ENCODE results near the gene ZNF407.
"Not testable (repeated sequence)": the region's sequence is repeated elsewhere in the genome, so short reads cannot be mapped to it uniquely, and the experiment has no call there.

The ZNF407 gene

DNA sequence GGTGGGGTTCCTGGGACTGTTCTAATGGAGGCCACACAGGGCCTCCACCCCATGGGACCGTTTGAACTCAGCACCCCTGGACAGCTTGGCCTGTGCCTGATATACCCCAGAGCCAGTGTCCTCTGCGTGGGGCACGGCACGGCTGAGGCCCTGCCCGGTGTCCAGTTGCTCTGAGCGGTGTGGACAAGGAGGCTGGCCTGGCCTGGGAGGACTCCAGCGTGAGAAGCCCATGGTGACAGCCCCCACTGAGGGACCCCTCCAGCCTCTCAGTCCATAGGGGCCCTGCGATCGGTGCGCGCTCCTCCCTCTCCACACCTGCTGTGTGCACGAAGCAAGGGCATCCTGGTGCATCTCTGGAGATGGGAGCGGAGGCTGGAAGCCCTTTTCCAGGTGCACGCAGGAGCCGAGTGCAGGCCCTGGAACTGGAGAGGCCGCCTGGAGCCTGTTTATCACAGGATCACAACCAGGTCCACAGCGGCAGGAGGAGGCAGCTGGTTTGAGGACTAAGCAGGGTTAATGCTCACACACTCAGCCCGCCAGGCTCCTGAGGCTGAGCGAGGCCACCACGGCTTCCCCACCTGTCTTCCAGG lies 491.0 kb downstream of the ZNF407 start:
- no peak for DNase-seq (ENCODE audit: low read depth in 2 of 3, low spot score in 2 of 3)

DNA sequence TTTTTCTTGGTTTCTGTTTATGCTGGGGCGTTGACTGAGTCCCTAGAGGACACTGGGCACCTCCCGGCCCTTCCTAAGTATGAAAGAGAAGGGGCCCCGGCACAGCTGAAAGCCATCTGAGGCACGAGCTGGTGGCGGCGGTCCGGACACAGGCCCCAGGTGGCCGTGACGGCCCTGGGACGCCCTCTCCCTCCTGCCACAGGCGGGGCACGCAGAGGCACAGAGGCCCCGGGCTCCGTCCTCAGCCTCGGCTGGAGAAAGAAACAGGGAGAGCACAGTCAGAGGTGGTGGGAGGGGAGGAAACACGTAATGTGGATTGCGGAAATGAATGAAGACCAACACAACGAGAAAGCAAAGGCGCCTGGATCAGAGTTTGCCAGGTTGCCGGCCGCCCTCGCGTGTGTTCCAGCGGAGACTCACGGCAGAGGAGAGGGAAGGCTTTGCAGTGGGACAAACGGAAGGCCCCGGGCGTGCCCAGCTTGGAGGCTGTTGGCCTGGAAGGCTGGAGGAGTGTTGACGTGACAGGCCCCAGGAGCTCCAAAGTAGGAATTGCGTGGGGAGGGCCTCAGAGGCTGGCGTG lies 492.2 kb downstream of the ZNF407 start:
- DNase-seq (ENCODE audit: low read depth in 2 of 3, low spot score in 2 of 3) = no peak

DNA sequence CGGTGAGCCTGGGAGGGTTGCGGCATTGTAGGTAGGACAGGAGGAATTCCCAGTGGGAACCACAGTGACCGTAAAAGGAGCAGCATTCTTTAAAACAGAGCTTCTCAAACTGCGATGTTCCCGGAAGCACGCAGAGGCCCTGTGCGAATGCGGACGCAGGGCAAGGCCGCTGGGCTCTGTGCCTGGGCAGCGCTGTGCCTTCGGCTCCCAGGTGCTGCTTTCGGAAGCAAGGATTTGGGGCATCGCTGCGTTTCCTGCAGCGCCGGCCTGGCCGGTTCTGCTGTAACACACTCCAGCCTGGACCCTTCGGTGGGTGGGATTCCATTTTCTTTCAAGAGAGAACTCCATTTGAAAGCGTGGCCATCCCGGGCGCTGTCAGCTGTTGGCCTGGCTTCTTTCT lies 492.7 kb downstream of the ZNF407 start:
- no peak for DNase-seq (ENCODE audit: low read depth in 2 of 3, low spot score in 2 of 3)

DNA sequence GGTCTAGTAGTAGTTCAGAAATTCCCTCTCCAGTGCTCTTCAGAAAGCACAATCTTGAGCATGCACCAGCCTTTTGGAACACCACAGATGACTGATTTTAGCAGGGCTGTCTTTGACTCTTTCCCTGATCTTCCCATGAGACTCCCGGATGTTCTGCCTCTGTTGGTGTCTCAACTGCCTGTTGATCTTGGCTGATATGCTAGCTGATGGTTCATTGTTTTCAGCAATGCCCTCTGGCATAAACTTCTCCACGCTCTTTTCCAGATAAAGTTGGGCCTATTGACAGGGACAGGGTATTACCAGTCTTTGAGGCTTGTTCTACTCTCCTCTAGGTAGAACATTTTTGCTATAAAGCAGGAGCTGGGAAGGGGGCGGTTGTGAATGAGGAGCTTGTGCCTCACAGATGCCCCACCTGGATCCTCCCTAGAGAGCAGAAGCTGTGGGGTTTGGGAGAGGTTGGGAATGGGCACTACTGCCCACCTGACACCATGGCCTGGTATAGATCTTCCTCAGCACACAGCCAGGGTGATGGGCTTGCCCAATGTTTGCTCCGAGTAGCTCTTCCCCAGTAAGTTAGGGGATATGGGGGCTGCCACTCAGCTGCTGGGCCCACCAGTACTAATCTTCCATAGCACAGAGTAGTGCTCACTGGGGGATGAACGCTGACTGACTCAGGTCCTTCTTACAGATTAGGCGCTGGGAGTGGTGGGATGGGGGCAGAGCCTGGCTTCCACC lies 500.0 kb downstream of the ZNF407 start:
- DNase-seq (ENCODE audit: low read depth in 2 of 3, low spot score in 2 of 3) = no peak

DNA sequence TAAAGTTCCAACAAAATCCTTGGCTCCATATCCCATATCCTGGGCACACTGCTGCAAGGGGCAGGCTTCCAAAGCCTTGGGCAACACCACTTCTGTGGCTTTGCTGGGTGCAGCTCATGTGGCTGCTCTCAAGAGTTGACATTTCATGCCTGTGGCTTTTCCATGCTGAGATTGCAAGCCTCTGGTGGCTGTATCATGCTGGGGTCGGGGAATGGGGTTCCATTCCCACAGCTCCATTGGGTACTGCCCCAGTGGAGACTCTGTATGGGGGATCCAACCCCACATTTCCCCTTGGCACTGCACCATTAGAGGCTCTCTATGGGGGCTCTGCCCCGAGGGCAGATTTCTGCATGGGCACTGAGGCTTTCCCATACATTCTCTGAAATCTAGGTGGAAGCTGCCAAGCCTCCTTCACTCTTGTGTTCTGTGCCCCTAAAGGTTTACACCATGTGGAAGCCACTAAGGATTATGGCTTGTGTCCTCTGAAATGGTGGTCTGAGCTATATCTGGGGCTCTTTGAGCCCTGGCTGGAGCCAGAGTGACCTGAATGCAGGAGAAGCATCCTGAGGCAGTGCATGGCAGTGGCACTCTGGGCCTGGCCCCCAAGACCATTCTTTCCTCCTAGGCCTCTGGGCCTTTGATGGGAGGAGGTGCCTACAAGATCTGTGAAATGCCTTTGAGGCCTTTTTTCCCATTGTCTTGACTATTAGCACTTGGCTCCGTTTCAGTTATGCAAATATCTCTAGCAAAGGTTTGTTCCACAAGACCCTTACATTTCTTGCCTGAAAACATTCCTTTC lies 503.4 kb downstream of the ZNF407 start:
- DNase-seq (ENCODE audit: low read depth in 2 of 3, low spot score in 2 of 3) = no peak

DNA sequence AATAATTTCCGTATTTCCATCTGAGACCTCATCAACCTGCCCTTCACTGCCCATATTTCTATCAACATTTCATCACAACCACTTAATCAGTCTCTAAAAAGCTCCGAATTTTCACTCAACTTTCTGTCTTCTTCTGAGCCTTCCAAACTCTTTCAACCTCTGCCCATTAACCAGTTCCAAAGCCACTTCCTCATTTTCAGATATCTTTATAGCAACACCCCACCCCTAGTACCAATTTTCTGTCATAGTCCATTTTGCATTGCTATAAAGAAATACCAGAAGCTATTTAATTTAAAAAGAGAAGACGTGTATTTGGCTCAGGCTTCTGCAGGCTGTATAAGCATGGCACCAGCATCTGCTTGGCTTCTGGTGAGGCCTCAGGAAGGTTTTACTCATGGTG lies 504.2 kb downstream of the ZNF407 start:
- DNase-seq (ENCODE audit: low read depth in 2 of 3, low spot score in 2 of 3) = no peak

DNA sequence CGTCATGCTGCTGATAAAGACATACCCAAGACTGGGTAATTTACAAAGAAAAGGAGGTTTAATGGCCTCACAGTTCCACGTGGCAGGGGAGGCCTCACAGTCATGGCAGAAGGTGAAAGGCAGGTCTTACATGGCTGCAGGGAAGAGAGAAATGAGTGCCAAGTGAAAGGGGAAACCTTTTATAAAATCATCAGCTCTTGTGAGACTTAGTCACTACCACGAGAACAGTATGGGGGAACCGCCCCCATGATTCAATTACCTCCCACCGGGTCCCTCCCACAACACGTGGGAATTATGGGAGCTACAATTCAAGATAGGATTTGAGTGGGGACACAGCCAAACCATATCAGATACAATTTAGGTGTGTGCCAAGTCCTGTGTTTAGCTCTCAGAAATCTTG lies 506.4 kb downstream of the ZNF407 start:
- not testable (repeated sequence) for DNase-seq (ENCODE audit: low read depth in 2 of 3, low spot score in 2 of 3)

DNA sequence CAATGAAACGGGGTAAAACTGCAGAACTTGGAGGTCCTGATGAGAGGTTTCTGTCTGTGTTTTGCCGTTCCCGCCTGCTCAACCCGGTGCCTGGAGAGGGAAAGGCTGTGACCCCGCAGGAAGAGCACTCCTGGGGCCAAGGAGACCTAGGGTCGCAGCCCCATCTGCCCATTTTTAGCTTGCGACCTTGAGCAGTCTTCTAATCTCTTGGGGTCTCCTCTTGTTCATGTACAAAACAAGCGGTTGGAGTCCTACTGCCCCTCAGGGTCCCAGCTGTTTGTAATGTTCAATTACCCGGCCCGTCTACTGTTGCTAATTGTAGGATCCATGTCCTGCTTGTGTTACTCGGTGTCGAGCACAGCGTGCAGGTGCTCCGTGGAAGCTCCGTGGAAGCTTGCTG lies 506.8 kb downstream of the ZNF407 start:
- no peak for DNase-seq (ENCODE audit: low read depth in 2 of 3, low spot score in 2 of 3)

DNA sequence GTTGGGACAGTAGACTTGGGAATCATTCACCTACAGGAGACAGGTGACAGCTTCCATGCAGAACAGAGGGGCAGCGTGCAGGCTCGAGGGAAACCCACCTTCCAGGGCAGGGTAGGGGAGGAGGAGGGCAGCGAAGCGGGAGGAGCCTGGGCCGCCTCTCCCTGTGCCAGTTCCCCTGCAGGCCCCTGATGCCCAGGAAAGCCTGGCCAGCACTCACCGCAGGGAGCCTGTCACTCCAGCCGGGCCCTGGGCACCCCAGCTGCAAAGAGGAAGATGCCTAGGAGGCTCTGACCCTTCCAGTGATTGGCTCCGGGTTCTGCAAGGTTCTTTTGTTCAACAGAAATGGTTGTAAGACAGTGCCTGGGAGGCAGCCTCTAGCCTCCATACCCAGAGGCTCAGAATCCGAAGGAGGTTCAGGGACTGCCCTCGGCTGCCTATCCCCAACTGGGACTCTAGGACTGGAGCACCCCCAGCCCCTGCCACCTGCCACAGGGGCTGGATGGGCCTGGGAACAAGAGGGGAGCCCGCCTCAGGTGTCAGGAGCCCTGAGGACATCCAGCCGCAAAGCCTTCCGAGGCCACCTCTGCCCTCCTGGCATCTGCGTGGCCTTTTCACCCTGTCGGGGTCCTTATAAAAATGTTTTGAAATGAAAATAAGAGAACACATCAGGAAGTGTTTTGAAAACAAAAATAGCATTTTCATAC lies 508.0 kb downstream of the ZNF407 start:
- no peak for DNase-seq (ENCODE audit: low read depth in 2 of 3, low spot score in 2 of 3)

DNA sequence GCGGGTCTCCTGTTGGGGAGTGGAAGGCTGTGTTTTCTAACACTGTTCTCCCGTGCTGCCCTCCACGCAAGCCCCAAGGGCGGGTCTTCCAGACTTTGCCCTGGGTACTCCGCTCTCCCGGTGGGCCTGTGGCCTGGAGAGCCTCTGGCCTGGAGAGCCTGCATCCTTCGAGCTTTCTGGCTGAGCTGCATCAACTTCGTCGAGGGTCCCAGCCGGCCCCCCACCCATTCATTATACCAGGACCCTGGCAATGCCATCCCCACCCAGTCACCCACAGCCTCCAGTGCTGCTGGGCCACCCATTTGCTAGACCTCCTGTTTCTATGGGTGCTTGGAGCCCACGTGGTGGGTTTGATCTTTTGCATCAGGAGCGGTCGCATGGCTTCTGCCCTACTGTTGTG lies 509.1 kb downstream of the ZNF407 start:
- no peak for DNase-seq (ENCODE audit: low read depth in 2 of 3, low spot score in 2 of 3)

DNA sequence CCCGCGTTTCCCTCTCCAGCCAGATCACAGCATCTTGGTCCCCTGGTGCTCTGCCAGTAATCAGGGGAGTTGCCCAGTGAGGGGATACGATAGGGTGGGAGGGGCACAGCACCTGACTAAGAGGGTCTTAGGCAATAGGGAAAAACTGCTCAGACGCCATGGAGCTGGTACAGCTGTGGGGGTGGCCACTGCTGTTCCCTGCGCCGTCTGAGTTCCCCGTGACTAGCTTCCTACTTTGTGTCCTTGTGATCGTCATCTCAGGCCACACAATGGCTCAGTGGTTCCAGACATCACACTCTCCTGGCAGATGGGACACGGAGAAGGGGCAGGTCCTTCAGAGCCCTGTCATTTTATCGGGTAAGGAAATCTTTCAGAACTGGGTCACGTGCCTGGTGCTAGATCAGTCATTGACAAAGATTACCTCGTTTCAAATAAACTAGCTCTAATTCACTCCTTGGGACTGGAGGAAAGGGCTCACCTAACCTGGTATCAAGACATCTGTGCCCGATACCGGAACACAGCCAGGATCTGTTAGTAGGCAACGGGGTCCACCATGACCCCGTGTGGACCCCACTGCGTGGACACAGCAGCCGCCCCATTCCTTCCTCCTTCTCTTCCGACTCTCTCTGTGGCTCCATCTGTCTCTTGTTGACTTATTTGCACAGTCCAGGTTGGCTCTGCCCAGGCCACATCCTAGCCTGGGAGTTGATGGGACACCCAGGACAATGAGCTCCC lies 509.7 kb downstream of the ZNF407 start:
- DNase-seq (ENCODE audit: low read depth in 2 of 3, low spot score in 2 of 3) = no peak

DNA sequence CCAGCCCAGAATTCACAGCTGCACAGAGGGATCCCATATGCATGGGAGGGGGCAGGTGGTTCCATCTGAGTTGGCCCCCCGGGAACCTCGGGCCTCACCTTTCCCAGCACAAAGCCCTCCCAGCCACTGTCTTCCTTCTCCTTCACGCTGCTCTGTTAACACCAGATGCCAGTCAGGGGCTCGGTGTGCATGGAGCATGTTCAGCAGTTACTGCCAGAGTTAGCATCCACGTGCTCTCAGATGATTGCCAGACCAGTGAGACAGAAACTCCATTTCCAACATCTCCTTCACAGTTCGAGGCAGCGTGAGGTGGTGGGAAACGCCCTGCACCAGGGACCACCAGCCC lies 510.2 kb downstream of the ZNF407 start:
- DNase-seq (ENCODE audit: low read depth in 2 of 3, low spot score in 2 of 3) = no peak

DNA sequence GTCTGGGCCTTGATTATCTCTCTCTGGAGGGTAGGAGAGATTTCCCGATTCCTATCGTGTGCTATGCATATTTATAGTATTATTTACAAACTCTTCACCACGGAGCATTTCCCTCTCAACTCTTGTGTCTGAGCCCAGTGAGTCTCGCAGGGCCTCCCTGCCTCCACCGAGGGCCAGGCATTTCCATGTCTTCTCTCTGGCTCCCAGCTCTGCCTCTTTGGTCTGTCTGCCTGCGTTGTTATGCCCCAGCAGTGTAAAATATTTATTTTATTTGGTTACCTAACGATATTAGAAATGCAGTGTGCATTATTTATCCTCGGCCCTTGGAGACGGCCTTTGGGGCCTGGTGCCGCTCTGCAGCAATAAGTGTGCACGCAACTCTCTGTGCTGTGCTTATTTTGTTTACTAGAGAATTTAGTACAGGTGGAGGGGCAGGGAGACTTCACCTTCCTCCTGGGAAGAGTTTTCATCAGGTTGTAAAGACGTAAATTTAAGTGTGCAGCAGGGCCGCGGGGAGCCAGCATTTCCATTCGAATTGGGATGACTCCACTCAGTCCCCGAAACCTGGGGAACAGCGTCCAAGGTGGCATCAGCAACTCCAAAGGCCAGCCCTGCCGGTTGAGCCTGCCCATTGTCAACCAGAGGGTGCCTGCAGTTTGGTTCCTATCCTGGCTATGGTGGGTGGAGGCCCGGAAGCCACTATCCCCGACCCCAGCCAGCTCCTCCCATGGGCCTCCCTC lies 511.1 kb downstream of the ZNF407 start:
- no peak for DNase-seq (ENCODE audit: low read depth in 2 of 3, low spot score in 2 of 3)

DNA sequence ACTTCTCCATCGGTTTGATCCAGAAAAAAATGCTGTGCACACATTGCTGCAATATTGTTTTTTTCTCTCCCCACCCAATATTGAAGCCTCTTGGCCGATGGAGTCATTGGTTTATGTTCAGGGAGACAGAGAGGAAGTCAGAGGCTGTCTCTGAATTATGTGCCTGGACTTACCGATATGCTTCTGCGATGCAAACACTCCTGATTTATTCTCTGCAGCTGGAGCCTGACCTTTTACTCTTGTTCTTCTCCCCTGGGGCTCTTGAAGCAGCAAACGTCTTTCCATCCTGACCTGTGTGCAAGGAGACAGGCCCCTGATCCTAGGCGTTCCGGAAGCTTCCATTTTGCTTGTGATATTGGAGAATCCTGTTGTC lies 511.6 kb downstream of the ZNF407 start:
- no peak for DNase-seq (ENCODE audit: low read depth in 2 of 3, low spot score in 2 of 3)

DNA sequence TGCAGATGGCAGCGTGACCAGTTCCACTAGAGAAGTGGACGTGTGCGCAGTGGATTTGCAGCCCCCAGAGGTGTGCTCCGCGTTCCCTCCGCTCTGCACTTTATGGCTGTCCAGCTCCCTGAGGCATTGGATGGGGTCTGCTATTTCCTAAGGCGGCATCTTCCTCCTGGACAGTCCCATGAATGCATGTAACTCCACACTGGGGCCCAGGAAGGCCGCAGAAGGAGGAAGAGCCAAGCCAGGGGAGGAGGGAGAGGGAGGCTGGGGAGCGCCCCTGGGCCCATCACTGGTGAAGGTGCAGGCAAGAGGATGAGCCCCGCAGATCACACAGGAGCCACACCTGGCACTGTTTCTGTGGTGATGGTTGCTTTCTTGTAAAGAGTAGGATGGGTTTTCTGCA lies 512.1 kb downstream of the ZNF407 start:
- DNase-seq (ENCODE audit: low read depth in 2 of 3, low spot score in 2 of 3) = no peak

DNA sequence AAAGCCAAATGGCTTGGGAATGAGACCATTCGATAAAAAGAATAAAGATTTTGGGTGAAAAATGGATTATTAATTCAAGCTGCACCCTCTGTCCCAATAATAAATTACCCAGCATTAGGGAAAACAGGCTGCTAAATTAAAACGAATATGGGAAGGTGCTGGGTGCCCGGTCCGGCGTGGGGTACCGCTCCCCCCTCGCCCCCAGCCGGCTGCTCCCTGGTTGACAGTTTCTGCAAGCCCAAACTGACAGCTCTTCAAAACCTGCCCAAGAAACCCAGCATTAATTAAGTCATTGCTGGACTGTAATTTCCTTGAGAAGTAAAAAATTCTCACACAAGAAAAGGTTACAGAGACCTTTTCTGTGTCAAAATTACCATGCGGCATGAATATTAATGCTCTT lies 512.6 kb downstream of the ZNF407 start:
- no peak for DNase-seq (ENCODE audit: low read depth in 2 of 3, low spot score in 2 of 3)

DNA sequence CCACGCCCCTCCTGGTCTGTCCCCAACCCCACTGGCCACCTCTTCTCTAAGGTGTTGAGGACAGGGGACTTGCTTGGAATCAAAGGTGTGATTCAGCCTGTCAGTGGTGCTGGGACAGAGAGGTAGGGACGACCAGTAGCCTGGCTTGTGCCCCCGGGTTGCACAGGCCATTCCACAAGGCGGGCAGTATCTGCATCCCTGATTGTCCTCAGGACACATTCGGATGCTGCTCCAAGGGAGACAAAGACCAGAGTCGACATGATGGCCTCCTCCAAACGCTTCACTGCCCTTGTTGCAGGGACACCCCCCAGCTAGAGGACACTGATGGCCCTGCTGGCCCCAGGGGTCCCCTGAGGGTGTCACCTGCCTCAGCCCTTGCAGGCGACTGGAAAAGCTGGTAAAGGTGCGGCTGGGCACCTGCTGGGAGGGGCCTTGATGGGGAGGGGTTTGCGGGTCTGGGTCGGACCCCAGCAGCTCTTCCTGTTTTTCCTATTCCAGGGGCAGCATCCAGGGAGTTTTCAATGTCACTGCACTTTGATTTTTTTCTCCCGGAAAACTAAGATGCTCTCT lies 513.3 kb downstream of the ZNF407 start:
- DNase-seq (ENCODE audit: low read depth in 2 of 3, low spot score in 2 of 3) = no peak

DNA sequence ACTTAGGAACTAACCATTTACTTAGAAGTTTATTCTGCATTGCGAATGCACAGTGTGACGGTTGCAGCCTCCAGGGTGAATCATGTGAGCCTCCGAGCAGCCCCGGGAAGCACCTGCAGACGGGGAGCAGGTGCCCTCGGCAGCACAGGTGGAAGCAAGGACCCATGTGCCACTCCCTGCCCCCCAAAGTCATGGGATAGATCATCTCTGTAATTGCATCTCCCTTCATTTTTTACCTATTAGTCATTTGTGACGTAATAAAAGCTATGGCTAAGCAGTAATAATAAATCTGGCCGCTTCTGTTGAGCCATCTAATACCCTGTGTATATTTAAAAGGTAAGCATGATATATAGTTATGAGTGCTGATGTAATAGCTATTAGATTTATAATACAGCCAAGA lies 514.1 kb downstream of the ZNF407 start:
- DNase-seq (ENCODE audit: low read depth in 2 of 3, low spot score in 2 of 3) = no peak

DNA sequence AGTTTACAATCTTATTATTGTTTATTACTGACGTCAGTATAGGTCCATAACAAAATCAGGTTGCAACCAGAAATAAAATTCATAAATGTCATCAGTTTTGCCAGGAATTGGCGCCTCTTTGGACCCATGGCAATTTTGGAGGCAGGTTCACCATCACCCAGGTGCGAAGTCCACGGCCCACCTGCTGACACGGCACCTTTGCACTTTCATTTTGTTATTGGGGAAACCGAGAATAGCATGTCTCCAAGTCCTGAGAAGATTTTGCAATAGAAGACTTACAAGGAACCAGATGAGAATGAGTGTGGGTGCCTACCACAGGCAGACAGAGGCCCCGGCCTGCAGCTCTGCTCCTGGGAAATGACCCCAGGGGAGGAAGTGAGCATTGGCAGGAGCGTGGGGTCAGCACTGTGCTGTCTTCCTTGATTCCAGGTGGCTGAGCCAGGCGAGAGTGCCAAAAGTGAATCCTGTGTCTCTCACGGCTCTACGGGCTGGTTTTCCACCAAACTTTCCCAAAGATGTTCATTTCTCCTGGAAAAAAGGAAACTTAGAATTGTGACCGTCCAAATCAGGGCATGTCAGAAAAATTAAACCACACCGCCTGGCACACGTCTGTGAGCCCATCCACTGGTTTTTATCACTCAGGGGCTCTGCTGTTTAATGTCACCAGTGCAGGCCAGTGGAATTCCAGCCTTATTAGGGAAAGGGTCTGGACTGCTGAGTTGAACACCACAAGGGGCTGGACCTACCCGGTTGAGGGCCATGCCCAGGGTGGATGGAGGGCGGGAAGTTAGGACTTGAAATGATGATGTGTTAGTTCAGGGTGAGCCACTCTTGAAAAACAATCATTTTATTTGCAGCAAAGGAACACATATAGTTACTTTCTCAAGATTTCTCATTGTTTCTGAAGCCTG lies 514.8 kb downstream of the ZNF407 start:
- DNase-seq (ENCODE audit: low read depth in 2 of 3, low spot score in 2 of 3) = no peak

Data from activated CD8-positive, alpha-beta memory T cell treated with anti-CD3 and anti-CD28 coated beads for 48 hours (primary cell).